ENCODE data around the gene LRRC15. TPM values are rescaled to one million over a fixed set of nuclear protein-coding genes. Genes with fewer than 3 reads are reported as not detected.

The LRRC15 gene
- total RNA-seq, 2 donors from 2014 or later, result not detected

DNA sequence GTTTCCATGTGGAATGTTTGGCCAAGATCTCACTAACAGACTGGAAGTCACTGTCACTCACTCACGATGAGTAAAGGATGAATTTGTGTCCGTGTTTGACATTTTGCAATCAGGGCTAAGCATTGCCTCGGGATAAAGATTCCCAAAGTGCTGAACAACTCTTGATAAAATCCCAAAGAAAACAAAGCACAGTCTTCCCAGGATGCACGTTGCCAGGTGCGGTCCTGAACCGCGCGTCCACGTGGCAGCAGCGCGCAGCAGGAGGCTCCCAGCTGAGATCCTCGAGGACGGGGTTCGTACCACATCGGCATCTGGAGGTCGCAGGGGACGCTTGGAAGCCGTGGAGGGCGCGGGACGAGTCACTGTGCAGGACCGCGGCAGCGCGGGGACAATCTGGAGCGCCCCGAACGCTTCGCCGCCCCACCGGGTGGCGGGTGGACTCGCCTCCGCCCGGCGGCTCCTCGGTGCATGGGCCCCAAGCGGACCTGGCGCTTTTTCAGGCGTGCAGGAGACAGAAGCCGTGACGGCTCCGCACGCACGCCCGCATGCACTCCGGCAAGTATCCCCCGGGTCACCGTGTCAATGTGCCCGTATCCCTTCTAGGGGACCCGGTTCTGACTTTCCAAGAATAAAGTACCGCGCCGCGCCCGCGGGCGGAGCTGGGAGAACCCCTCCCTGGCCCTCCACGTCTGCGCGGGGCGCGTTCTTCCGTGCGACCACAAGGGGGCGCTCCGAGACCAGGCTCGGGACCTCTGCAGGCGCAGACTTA, 36.1 kb downstream of the LRRC15 start:
- peak; percentile 96 to 97 for ATAC-seq (replicated peaks in 1 of 2)
- Mint-ChIP-seq H3K36me3 (ENCODE audit: insufficient read depth in 2 of 2) (no peaks in the 10 kb centered on the region), H3K9me3 (no peaks in the 10 kb centered on the region), H3K4me1 (ENCODE audit: low read depth) (peaks cover 6% of the 10 kb centered on the region), H3K4me3 (peak overlapping the region; percentile 83 to 91), H3K27ac (no peak overlapping the region), H3K27me3 (ENCODE audit: low read depth) (peaks cover 28% of the 10 kb centered on the region)
- DNase-seq, result peak; percentile 89 to 94

DNA sequence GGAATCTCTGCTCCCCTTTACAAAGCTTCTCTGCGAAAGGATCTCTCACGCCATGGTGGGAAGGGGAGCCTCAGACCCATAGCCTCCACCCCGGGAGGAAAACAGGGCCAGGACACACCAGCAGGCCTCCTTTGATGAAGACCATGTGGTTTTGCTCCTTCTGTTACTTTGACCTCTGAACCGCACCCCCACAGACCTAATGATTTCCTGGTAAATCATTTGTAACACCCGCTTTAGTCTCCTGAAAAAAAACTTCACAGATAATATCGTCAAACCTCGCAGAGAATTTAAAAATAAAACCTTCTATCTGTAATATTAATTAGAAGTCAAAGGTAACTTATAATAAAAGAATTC, 36.7 kb downstream of the LRRC15 start:
- no peak for ATAC-seq (replicated peaks in 1 of 2)
- Mint-ChIP-seq H3K27ac (no peak overlapping the region), H3K36me3 (ENCODE audit: insufficient read depth in 2 of 2) (no peaks in the 10 kb centered on the region), H3K9me3 (no peaks in the 10 kb centered on the region), H3K4me1 (ENCODE audit: low read depth) (peaks cover 6% of the 10 kb centered on the region), H3K27me3 (ENCODE audit: low read depth) (peaks cover 28% of the 10 kb centered on the region), H3K4me3 (peak overlapping the region; percentile 70 to 76)
- no peak for DNase-seq

DNA sequence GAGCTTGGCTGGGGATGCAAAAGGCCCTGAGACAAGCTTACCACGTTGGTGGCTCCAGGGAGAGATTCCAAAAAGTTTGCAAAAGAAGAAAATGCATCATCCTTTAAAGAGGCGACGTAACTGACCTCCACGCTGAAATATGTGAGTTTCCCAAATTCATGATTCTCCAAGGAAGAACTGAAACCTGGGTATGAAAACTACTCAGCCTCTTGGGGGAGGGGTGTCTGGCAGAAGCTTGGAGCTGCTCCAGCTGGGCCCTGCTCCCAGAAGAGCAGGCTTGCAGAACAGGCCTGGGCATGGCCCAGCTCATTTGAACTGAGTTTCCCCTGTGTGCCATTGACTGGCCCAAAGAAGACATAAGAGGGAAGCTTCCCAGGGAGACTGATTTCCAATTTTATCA, 39.0 kb downstream of the LRRC15 start:
- no peaks in the 10 kb centered on the region for H3K36me3 Mint-ChIP-seq (ENCODE audit: insufficient read depth in 2 of 2)
- H3K4me3 Mint-ChIP-seq, result no peak overlapping the region
- DNase-seq (no peak), ATAC-seq (replicated peaks in 1 of 2) (no peak)
- H3K9me3 Mint-ChIP-seq, result no peaks in the 10 kb centered on the region
- peaks cover 6% of the 10 kb centered on the region for H3K4me1 Mint-ChIP-seq (ENCODE audit: low read depth)
- H3K27me3 Mint-ChIP-seq (ENCODE audit: low read depth), result peaks cover 19% of the 10 kb centered on the region
- H3K27ac Mint-ChIP-seq, result no peak overlapping the region

DNA sequence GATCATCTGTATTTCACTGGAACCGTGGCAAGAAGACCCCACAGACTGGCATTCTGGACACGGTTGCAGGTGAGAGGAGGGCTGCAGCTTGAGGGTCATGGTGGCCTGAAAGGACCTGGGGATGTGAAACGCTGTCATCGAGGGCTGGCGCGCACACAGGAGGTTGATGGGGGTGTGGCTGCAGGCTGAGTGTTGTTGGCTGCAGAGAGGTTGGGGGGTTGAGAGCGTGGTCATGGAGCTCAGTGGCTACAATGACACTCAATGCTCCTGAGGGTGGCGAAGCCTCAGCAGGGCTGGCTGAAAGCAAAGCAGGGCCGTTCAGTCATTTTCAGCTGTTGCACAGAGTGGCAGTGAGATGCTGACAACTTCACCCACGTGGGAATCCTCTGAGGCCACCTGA, 39.4 kb downstream of the LRRC15 start:
- Mint-ChIP-seq H3K9me3 (no peaks in the 10 kb centered on the region), H3K27me3 (ENCODE audit: low read depth) (peaks cover 19% of the 10 kb centered on the region), H3K36me3 (ENCODE audit: insufficient read depth in 2 of 2) (no peaks in the 10 kb centered on the region), H3K4me3 (no peak overlapping the region), H3K4me1 (ENCODE audit: low read depth) (peaks cover 6% of the 10 kb centered on the region), H3K27ac (no peak overlapping the region)
- no peak for DNase-seq
- ATAC-seq (replicated peaks in 1 of 2), result no peak

DNA sequence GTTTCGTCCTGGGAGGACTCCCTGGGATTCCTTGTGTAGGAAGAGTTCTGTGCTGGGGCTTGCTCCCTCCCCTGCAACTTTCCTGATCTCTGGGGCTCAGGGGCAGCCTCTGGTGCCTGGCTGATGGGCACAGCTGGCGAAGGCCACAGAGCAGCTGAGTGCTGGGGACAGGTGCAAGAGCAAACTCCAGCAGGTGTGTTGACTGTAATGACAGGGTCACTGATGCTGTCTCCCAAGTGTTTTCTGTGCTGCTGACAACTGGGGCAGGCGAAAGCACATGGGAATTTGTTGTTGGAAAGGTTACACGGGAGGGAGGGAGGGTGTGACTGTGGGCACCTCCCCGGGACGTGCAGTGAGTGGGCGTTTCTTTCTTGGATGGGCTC, 40.0 kb downstream of the LRRC15 start:
- peaks cover 6% of the 10 kb centered on the region for H3K4me1 Mint-ChIP-seq (ENCODE audit: low read depth)

DNA sequence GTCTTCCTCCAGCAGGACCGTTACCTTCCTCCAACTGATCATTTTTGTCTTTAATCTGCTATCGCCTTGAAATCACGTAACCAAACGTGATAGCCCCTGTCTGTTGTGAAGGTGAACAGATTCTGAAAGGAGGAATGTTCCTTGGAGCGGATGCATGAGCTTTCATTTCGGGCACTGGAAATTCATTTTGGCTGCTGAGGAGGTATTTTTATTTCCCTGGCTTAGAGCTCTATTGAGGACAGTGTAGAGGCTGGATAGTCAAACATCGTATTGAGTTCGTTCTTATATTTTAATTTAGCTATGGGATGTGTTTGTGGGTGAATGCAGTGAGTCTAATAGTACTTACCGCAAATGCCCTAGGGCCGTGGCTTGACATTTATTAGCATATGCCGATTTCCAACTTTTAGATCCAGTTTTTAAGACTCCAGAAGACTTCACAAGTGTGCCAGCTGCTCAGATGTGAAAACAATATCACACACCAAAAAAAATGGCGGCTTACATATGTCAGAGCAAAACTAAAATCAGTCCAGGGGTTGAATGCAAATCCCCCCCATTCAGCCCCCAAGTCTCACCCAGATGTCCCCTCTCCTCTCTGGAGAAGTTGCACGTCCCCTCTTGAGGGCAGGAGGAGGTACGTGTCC, 40.5 kb downstream of the LRRC15 start:
- no peak overlapping the region for H3K4me3 Mint-ChIP-seq
- no peaks in the 10 kb centered on the region for H3K9me3 Mint-ChIP-seq
- no peak for DNase-seq
- peaks cover 16% of the 10 kb centered on the region for H3K27me3 Mint-ChIP-seq (ENCODE audit: low read depth)
- no peaks in the 10 kb centered on the region for H3K36me3 Mint-ChIP-seq (ENCODE audit: insufficient read depth in 2 of 2)
- no peak for ATAC-seq (replicated peaks in 1 of 2)
- H3K4me1 Mint-ChIP-seq (ENCODE audit: low read depth), result peaks cover 4% of the 10 kb centered on the region
- no peak overlapping the region for H3K27ac Mint-ChIP-seq

More for the DNA sequence above, 40.0 kb downstream of the LRRC15 start:
- Mint-ChIP-seq H3K27me3 (ENCODE audit: low read depth) (peaks cover 19% of the 10 kb centered on the region), H3K27ac (no peak overlapping the region), H3K9me3 (no peaks in the 10 kb centered on the region), H3K4me3 (no peak overlapping the region), H3K36me3 (ENCODE audit: insufficient read depth in 2 of 2) (no peaks in the 10 kb centered on the region)
- no peak for DNase-seq
- no peak for ATAC-seq (replicated peaks in 1 of 2)

DNA sequence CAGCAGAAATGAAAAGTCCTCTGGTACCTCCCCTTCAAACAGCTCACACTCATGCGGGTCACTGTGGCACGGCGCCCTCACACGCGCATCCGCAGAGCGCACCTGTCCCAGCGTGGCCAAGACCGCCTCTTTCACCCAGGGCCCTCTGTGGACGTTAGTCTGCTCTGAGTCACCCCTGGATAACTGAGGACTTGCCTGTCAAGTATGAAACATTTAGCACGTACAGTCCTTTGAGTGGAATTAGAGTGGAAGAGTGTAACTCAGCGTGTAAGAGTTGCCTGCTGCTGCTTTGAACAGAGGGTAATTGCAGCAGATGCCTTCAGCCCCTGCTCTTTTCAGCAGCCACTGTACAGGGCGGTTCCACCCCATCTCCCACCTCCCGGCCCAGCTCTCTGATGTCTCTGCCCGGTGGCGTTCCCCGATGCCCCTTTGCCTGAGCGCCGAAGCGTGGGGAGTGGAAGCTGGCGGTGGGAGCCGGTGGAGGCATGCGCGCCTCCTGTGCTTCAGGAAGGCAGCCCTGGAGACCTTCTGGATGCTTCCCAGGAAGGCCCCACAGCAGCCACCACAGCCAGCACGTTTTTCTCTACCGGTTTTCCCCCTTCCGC, 41.4 kb downstream of the LRRC15 start:
- no peaks in the 10 kb centered on the region for H3K9me3 Mint-ChIP-seq
- H3K4me1 Mint-ChIP-seq (ENCODE audit: low read depth), result peaks cover 2% of the 10 kb centered on the region
- H3K36me3 Mint-ChIP-seq (ENCODE audit: insufficient read depth in 2 of 2), result no peaks in the 10 kb centered on the region
- H3K27ac Mint-ChIP-seq, result no peak overlapping the region
- peak; percentile 16 to 33 for ATAC-seq (replicated peaks in 1 of 2)
- DNase-seq, result peak in 1 of 2 donors; percentile 40
- H3K4me3 Mint-ChIP-seq, result no peak overlapping the region
- peaks cover 12% of the 10 kb centered on the region for H3K27me3 Mint-ChIP-seq (ENCODE audit: low read depth)

DNA sequence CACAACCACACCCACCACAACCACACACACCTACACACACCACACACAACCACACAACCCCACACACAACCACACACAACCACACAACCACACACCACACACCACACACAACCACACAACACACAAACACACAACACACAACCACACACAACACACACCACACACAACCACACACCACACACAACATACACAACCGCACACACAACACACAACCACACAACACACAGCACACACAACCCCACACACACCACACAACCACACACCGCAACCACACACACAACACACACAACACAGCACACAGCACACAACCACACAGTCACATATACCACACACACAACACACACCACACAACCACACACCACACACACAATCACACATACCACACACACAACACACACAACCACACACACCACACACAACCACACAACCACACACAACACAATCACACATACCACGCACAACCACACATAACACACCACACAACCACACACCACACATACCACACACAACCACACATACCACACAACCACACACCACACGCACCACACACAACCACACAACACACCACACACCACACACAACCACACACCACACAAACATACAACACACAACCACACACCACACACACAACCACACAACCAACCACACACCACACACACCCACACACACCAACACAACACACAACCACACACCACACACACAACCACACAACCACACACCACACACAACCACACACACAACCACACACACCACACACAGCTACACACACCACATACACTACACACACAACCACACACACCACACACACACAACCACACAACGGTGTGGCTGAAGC, 42.1 kb downstream of the LRRC15 start:
- Mint-ChIP-seq H3K27ac (no peak overlapping the region), H3K4me3 (no peak overlapping the region), H3K9me3 (no peaks in the 10 kb centered on the region), H3K36me3 (ENCODE audit: insufficient read depth in 2 of 2) (no peaks in the 10 kb centered on the region), H3K27me3 (ENCODE audit: low read depth) (peaks cover 6% of the 10 kb centered on the region), H3K4me1 (ENCODE audit: low read depth) (peaks cover 9% of the 10 kb centered on the region)
- no peak for DNase-seq
- ATAC-seq (replicated peaks in 1 of 2), result no peak

DNA sequence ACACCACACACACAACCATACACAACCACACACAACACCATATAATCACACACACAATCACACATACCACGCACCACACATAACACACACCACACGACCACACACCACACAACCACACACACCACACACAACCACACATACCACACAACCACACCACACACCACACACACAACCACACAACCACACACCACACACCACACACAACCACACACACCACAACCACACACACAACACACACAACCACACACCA, 42.6 kb downstream of the LRRC15 start:
- H3K36me3 Mint-ChIP-seq (ENCODE audit: insufficient read depth in 2 of 2), result no peaks in the 10 kb centered on the region
- H3K27me3 Mint-ChIP-seq (ENCODE audit: low read depth), result peaks cover 6% of the 10 kb centered on the region
- no peak overlapping the region for H3K4me3 Mint-ChIP-seq
- H3K9me3 Mint-ChIP-seq, result no peaks in the 10 kb centered on the region
- DNase-seq (no peak), ATAC-seq (replicated peaks in 1 of 2) (no peak)
- H3K27ac Mint-ChIP-seq, result no peak overlapping the region
- H3K4me1 Mint-ChIP-seq (ENCODE audit: low read depth), result peaks cover 9% of the 10 kb centered on the region

DNA sequence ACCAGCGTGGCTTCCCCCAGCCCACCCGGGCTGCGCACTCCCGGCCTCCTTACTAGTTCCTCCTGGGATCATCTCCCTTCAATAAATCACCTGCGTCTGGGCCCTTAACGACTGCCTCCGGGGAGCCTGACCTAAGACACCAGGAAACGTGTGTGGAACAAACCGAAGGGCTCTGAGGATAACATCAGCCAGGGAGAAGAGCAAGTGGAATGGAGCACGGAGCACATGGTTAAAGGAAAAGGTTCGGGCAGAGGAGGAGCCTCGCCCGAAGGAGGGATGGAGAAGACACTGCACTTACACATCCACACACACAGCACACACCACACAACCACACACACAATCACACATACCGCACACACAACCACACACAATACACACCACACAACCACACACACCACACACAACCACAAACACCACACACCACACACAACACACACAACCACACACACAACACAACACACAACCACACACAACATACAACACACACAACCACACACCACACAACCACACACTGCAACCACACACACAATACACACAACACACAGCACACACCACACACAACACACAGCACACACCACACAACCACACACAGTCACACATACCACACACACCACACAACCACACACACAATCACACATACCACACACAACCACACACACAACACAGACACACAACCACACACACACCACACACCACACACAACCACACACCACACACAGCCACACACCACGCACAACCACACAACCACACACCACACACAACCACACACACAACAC, 43.2 kb downstream of the LRRC15 start:
- H3K4me1 Mint-ChIP-seq (ENCODE audit: low read depth), result peaks cover 9% of the 10 kb centered on the region
- peaks cover 0 to under 1% of the 10 kb centered on the region in 2 donors for H3K36me3 Mint-ChIP-seq (ENCODE audit: insufficient read depth in 2 of 2)
- H3K9me3 Mint-ChIP-seq, result no peaks in the 10 kb centered on the region
- DNase-seq (peak in 1 of 2 donors; percentile 19), ATAC-seq (replicated peaks in 1 of 2) (no peak)
- peaks cover 6% of the 10 kb centered on the region for H3K27me3 Mint-ChIP-seq (ENCODE audit: low read depth)
- H3K4me3 Mint-ChIP-seq, result no peak overlapping the region
- H3K27ac Mint-ChIP-seq, result no peak overlapping the region

DNA sequence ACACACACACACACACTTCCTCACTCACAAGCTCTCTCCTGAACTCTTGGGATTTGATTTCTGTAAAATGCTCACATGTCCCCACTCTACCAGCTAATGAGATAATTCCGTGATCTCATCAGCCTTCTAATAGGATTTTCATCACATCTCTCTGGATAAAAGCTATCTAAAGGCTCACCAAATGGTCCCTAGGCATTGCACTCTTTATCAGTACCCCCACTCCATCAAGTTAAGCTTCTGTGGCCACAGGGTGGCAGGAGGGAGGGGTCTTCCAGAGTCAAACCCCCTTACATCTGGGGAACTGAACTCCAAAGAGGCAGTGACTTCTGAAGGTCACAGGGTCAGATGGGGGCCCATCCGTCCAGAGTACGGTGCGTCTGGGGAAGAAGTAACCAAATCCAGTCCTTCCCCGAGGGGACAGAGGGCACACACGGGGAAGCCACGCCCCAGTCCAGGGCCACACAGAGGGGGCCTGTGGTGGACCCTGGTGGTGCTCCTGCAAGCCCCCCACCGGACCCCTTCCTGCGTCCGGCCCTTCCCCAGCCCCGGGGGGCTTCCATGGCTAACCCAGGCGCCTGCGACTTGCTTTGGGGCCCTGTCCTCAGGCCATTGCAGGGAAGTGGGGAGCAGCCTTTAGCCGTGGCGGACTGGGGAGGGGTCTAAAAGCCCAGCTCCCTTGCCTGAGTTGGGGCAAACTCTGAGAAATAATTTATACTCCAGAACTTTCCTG, 44.0 kb downstream of the LRRC15 start:
- DNase-seq, result no peak
- H3K27me3 Mint-ChIP-seq (ENCODE audit: low read depth), result peaks cover 6% of the 10 kb centered on the region
- no peak for ATAC-seq (replicated peaks in 1 of 2)
- no peak overlapping the region for H3K4me3 Mint-ChIP-seq
- no peak overlapping the region for H3K27ac Mint-ChIP-seq
- peaks cover 0 to 1% of the 10 kb centered on the region in 2 donors for H3K36me3 Mint-ChIP-seq (ENCODE audit: insufficient read depth in 2 of 2)
- H3K9me3 Mint-ChIP-seq, result no peaks in the 10 kb centered on the region
- peaks cover 9% of the 10 kb centered on the region for H3K4me1 Mint-ChIP-seq (ENCODE audit: low read depth)

DNA sequence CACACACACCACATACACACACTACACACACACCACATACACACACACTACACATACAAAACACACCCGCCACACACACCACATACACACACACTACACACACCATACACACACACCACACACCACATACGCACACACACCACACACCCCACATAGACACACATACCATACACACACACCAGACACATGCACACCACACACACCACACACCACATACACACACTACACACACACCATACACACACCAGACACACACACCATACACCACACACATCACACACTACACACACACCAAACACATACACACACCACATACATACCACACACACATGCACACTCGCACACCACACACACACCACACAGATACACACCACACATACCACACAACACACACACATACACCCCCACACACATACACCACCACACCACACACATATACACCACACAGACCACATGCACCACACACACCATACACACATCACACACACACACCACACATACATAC, 44.7 kb downstream of the LRRC15 start:
- Mint-ChIP-seq H3K27ac (no peak overlapping the region), H3K4me1 (ENCODE audit: low read depth) (peaks cover 9% of the 10 kb centered on the region), H3K36me3 (ENCODE audit: insufficient read depth in 2 of 2) (peaks cover 0 to 1% of the 10 kb centered on the region in 2 donors), H3K27me3 (ENCODE audit: low read depth) (peaks cover 2% of the 10 kb centered on the region), H3K9me3 (no peaks in the 10 kb centered on the region), H3K4me3 (no peak overlapping the region)
- ATAC-seq (replicated peaks in 1 of 2) (no peak), DNase-seq (no peak)

All from activated T-cell treated with anti-CD3 and anti-CD28 coated beads, Interleukin-2, amount 50 U/mL, for 72 hours (primary cell).